ENCODE measurements around the gene TAPBP.

DNA sequence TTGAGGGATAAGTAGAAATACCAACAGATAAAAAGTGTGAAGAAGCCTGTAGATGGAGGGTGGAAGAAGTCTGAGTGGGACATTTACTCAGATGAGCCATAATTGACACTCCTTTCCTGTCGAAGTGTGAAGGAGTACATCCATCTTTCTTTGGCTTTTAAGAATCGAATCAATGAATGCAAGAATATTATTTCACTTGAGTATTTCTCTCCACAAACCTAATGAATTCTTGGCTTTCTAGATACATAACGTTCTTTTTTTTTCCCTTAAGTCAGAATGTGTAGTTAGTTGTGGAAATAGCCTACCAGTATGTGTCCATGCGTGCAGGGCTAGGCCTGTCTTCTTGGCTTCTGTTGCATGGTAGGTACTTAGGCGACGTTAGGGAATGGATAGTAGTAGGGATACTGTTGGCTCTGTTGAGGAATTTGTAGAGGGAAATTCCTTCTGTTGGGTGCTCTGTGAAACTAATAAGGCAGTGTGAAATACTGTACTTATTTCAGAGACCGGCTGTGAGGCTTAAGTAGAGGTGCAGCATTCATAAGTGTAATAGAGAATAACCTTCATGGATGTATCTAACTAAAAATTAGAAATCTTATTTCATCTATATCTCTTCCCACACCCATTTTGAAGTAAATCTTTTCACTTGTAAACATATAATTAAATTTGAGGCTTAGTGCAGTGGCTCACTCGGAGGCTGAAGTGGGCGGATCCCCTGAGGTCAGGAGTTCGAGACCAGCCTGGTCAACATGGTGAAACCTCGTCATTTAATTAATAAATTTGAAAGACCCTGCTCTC, 40.6 kb downstream of the TAPBP start:
- TF ChIP-seq, protein P1, sequence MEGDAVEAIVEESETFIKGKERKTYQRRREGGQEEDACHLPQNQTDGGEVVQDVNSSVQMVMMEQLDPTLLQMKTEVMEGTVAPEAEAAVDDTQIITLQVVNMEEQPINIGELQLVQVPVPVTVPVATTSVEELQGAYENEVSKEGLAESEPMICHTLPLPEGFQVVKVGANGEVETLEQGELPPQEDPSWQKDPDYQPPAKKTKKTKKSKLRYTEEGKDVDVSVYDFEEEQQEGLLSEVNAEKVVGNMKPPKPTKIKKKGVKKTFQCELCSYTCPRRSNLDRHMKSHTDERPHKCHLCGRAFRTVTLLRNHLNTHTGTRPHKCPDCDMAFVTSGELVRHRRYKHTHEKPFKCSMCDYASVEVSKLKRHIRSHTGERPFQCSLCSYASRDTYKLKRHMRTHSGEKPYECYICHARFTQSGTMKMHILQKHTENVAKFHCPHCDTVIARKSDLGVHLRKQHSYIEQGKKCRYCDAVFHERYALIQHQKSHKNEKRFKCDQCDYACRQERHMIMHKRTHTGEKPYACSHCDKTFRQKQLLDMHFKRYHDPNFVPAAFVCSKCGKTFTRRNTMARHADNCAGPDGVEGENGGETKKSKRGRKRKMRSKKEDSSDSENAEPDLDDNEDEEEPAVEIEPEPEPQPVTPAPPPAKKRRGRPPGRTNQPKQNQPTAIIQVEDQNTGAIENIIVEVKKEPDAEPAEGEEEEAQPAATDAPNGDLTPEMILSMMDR (conservative IDR thresholded peaks at IDR 0.05 in 1 of 2, IDR thresholded peaks at IDR 0.05 in 1 of 2; ENCODE audit: low read depth in 1 of 2, low read length in 2 of 2): no peak
- TF ChIP-seq EZH2 (IDR thresholded peaks at IDR 0.05; ENCODE audit: low read length, missing control alignments): no peak

Data from fibroblast of lung (primary cell).